ENCODE results near the gene HK1. TPM values are rescaled to one million over a fixed set of nuclear protein-coding genes. Genes with fewer than 3 reads are reported as not detected.

HK1 gene
- total RNA-seq, 2 donors from 2014 or later, result 38.0 to 78.8 TPM

DNA sequence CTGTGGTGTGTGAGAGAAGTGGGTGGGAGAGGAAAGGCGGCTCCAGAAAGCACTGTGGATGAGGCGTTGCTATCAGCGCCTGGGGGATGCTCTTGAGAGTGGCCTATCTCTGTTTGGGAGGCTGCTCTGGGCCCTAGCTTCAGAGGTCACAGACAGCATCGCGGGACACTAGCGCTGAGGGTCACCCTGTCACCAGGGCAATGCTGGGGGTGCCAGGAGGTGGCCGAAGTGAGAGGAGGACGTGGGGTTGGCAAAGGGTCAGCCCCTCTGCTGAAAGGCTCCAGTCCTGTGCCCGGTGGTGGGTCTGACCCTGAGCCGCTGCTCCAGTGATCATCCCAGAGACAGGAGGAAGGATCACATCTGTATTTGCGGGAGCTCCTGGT lies 141.4 kb downstream of the HK1 start:
- Mint-ChIP-seq H3K27ac (no peak overlapping the region), H3K36me3 (ENCODE audit: low read depth) (no peaks in the 10 kb centered on the region), H3K4me3 (no peak overlapping the region), H3K9me3 (no peaks in the 10 kb centered on the region), H3K27me3 (ENCODE audit: insufficient read depth) (peaks cover 10% of the 10 kb centered on the region), H3K4me1 (peaks cover 9% of the 10 kb centered on the region)
- H3K4me1 ChIP-seq (ENCODE audit: control insufficient read depth, insufficient read depth, low read length), result no peaks in the 10 kb centered on the region
- TF ChIP-seq, protein P1, sequence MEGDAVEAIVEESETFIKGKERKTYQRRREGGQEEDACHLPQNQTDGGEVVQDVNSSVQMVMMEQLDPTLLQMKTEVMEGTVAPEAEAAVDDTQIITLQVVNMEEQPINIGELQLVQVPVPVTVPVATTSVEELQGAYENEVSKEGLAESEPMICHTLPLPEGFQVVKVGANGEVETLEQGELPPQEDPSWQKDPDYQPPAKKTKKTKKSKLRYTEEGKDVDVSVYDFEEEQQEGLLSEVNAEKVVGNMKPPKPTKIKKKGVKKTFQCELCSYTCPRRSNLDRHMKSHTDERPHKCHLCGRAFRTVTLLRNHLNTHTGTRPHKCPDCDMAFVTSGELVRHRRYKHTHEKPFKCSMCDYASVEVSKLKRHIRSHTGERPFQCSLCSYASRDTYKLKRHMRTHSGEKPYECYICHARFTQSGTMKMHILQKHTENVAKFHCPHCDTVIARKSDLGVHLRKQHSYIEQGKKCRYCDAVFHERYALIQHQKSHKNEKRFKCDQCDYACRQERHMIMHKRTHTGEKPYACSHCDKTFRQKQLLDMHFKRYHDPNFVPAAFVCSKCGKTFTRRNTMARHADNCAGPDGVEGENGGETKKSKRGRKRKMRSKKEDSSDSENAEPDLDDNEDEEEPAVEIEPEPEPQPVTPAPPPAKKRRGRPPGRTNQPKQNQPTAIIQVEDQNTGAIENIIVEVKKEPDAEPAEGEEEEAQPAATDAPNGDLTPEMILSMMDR (conservative IDR thresholded peaks at IDR 0.05), result no peak
- H3K4me3 ChIP-seq (ENCODE audit: low read length), result no peak overlapping the region
- no peak overlapping the region for H3K27ac ChIP-seq (ENCODE audit: low read depth, low read length)
- WGBS, 2 experiments (ENCODE audit: insufficient coverage in 1 of 2, insufficient read length in 1 of 2), result 82 to 84% methylated on average over 8 to 10 of the region's 11 CpGs
- no peaks in the 10 kb centered on the region for H3K27me3 ChIP-seq (ENCODE audit: control insufficient read depth, insufficient read depth, low read length, poor library complexity, severe bottlenecking)
- H3K36me3 ChIP-seq (ENCODE audit: control insufficient read depth, insufficient read depth, low read length), result no peaks in the 10 kb centered on the region
- H3K9ac ChIP-seq (ENCODE audit: extremely low read depth, low read length, poor library complexity, severe bottlenecking), result no peak overlapping the region
- no peaks in the 10 kb centered on the region for H3K9me3 ChIP-seq (ENCODE audit: control insufficient read depth, low read length)
- DNase-seq, result no peak

DNA sequence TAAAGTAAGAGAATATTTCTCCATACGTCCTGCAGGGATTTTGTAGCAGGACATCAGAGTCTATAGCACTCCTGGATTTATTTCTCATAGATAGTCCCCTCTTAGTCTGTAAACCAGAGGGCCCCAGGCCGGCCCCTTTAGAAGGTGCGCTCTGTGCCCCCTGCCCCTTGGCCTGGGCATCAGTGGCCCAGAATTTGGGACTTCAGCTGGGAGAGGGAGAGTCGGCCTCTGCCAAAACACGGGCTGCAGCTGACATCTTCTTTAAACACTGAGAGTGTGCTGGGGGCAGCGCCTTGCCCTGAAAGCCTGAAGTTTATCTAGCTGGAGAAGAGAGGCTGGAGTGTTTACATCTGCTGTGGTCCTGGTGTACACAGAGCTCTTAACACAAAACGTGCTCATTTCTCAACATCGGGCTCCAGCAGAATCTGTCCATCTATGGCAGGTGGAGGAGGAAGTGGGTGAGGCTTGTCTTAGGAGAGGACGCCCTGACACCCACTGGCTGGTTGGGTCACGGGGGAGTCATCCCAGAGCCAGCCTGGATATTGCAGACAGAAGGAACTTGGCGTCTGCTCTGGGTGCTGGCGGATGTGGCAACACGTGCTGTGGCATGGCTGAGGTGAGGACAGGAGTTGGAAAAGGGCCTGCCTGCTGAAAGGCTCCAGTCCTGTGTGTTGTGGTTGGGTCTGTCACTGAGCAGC lies 143.5 kb downstream of the HK1 start:
- H3K4me3 ChIP-seq (ENCODE audit: low read length), result no peak overlapping the region
- Mint-ChIP-seq H3K27ac (no peak overlapping the region), H3K36me3 (ENCODE audit: low read depth) (no peaks in the 10 kb centered on the region), H3K4me1 (peaks cover 9% of the 10 kb centered on the region), H3K27me3 (ENCODE audit: insufficient read depth) (peaks cover 10% of the 10 kb centered on the region), H3K4me3 (no peak overlapping the region), H3K9me3 (no peaks in the 10 kb centered on the region)
- H3K27me3 ChIP-seq (ENCODE audit: control insufficient read depth, insufficient read depth, low read length, poor library complexity, severe bottlenecking), result no peaks in the 10 kb centered on the region
- no peak overlapping the region for H3K9ac ChIP-seq (ENCODE audit: extremely low read depth, low read length, poor library complexity, severe bottlenecking)
- no peak for DNase-seq
- TF ChIP-seq, protein P1 (conservative IDR thresholded peaks at IDR 0.05), result no peak
- 89 to 96% methylated on average over 8 to 13 of the region's 13 CpGs for WGBS, 2 experiments (ENCODE audit: insufficient coverage in 1 of 2, insufficient read length in 1 of 2)
- H3K9me3 ChIP-seq (ENCODE audit: control insufficient read depth, low read length), result no peaks in the 10 kb centered on the region
- no peak overlapping the region for H3K27ac ChIP-seq (ENCODE audit: low read depth, low read length)
- no peaks in the 10 kb centered on the region for H3K36me3 ChIP-seq (ENCODE audit: control insufficient read depth, insufficient read depth, low read length)
- no peaks in the 10 kb centered on the region for H3K4me1 ChIP-seq (ENCODE audit: control insufficient read depth, insufficient read depth, low read length)

DNA sequence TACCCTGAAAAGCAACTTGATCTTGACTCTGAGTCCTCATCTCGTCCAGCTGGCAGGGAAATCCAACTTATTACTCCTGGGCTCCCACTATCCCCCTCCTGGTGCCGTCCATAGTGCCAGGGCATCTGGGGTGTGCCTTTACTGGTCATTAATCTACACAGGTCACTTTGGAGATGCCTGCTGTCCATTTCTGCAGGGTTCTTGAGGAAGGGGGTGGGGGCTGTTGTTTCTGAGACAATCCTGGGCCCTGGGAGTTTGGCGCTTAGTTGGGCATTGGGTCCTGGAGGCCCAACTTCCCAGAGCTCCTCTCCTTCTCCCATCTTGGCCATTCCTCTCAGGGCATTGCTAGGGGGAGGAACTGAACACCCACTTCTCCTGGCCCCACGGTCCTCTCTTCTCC lies 144.4 kb downstream of the HK1 start:
- WGBS, 2 experiments (ENCODE audit: insufficient coverage in 1 of 2, insufficient read length in 1 of 2), result 83 to 88% methylated on average over 3 to 4 of the region's 4 CpGs
- no peak for DNase-seq
- no peaks in the 10 kb centered on the region for H3K4me1 ChIP-seq (ENCODE audit: control insufficient read depth, insufficient read depth, low read length)
- TF ChIP-seq, protein P1 (conservative IDR thresholded peaks at IDR 0.05), result no peak
- no peak overlapping the region for H3K9ac ChIP-seq (ENCODE audit: extremely low read depth, low read length, poor library complexity, severe bottlenecking)
- Mint-ChIP-seq H3K27ac (no peak overlapping the region), H3K4me3 (no peak overlapping the region), H3K36me3 (ENCODE audit: low read depth) (no peaks in the 10 kb centered on the region), H3K4me1 (peaks cover 8% of the 10 kb centered on the region), H3K27me3 (ENCODE audit: insufficient read depth) (peaks cover 10% of the 10 kb centered on the region), H3K9me3 (no peaks in the 10 kb centered on the region)
- H3K36me3 ChIP-seq (ENCODE audit: control insufficient read depth, insufficient read depth, low read length), result no peaks in the 10 kb centered on the region
- H3K4me3 ChIP-seq (ENCODE audit: low read length), result no peak overlapping the region
- H3K27ac ChIP-seq (ENCODE audit: low read depth, low read length), result no peak overlapping the region
- no peaks in the 10 kb centered on the region for H3K9me3 ChIP-seq (ENCODE audit: control insufficient read depth, low read length)
- no peaks in the 10 kb centered on the region for H3K27me3 ChIP-seq (ENCODE audit: control insufficient read depth, insufficient read depth, low read length, poor library complexity, severe bottlenecking)
